Measurements from ENCODE around the gene FLVCR2.

Gene FLVCR2

DNA sequence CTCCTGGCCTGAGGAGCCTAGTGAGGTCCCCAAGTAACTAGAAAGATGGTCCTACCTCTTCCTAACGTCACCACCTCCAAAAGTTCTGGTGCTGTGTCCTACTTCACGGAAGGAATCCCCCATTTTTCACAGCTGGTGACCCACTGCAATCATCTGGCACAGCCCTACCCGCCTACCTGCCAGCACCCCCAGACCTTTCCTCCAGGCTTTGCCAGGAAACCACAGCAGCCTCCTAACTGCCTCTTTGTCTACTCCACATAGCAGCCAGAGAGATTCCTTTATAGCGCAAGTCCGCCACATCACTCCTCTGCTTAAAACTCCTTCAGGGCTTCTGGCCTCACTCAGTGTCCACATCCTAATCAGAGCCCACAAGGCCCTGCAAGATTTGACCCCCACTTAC is 13.4 kb upstream of the FLVCR2 start:
- H3K4me3 ChIP-seq (replicated peaks; ENCODE audit: low read depth, low read length), result no peak overlapping the region
- no peak for DNase-seq (ENCODE audit: extremely low read depth, insufficient read length)
- no peaks in the 10 kb centered on the region for H3K36me3 ChIP-seq (ENCODE audit: control insufficient read depth, insufficient read depth, low read length)
- TF ChIP-seq, protein P1, sequence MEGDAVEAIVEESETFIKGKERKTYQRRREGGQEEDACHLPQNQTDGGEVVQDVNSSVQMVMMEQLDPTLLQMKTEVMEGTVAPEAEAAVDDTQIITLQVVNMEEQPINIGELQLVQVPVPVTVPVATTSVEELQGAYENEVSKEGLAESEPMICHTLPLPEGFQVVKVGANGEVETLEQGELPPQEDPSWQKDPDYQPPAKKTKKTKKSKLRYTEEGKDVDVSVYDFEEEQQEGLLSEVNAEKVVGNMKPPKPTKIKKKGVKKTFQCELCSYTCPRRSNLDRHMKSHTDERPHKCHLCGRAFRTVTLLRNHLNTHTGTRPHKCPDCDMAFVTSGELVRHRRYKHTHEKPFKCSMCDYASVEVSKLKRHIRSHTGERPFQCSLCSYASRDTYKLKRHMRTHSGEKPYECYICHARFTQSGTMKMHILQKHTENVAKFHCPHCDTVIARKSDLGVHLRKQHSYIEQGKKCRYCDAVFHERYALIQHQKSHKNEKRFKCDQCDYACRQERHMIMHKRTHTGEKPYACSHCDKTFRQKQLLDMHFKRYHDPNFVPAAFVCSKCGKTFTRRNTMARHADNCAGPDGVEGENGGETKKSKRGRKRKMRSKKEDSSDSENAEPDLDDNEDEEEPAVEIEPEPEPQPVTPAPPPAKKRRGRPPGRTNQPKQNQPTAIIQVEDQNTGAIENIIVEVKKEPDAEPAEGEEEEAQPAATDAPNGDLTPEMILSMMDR (IDR thresholded peaks at IDR 0.05; ENCODE audit: insufficient read depth, low read length, poor library complexity, severe bottlenecking), result no peak
- H3K27me3 ChIP-seq (replicated peaks; ENCODE audit: control insufficient read depth, insufficient read depth, low read length), result no peaks in the 10 kb centered on the region

DNA sequence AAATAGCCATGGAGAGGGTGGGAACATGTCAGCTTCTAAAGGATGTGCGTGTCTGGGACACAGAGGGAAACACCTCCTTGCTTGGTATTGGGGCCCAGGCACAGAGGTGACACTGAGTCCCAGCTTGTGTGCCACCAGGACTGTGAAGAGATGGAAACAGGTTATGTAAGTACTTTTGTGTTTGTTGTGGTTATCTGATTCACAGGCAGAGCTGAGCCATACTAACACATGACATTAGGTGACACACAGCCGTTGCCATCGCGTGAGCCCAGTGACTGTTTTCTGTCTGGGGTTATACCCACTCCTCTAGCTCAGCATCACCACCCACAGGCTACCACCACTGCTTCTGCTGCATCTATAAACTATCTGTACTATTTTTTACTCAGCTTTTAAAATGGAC is 12.1 kb upstream of the FLVCR2 start:
- Histone ChIP-seq H3K27me3 (replicated peaks; ENCODE audit: control insufficient read depth, insufficient read depth, low read length) (no peaks in the 10 kb centered on the region), H3K36me3 (ENCODE audit: control insufficient read depth, insufficient read depth, low read length) (no peaks in the 10 kb centered on the region), H3K4me3 (replicated peaks; ENCODE audit: low read depth, low read length) (no peak overlapping the region)
- TF ChIP-seq, protein P1 (IDR thresholded peaks at IDR 0.05; ENCODE audit: insufficient read depth, low read length, poor library complexity, severe bottlenecking), result no peak
- DNase-seq (ENCODE audit: extremely low read depth, insufficient read length), result no peak

DNA sequence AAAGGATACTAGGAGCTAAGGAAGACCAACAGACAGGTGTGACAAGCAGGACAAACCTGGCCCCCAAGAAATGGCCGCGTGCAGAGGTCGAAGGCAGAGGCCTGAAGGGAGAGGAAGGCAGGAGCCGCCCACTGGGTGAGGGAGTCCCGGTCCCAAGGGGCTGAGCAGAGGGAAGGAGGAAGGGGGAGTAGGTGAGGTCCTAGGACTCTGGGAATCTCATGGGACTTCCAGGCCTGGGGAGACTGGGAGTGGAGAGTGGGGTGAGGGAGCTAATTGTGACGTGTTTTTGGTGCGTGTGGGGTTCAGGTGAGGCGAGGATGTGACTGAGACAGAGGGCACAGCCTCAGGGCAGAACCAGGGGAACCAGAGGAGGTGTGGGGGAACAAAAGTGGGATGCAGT is 11.7 kb upstream of the FLVCR2 start:
- no peaks in the 10 kb centered on the region for H3K36me3 ChIP-seq (ENCODE audit: control insufficient read depth, insufficient read depth, low read length)
- no peak overlapping the region for H3K4me3 ChIP-seq (replicated peaks; ENCODE audit: low read depth, low read length)
- TF ChIP-seq, protein P1 (IDR thresholded peaks at IDR 0.05; ENCODE audit: insufficient read depth, low read length, poor library complexity, severe bottlenecking), result no peak
- H3K27me3 ChIP-seq (replicated peaks; ENCODE audit: control insufficient read depth, insufficient read depth, low read length), result no peaks in the 10 kb centered on the region
- no peak for DNase-seq (ENCODE audit: extremely low read depth, insufficient read length)

DNA sequence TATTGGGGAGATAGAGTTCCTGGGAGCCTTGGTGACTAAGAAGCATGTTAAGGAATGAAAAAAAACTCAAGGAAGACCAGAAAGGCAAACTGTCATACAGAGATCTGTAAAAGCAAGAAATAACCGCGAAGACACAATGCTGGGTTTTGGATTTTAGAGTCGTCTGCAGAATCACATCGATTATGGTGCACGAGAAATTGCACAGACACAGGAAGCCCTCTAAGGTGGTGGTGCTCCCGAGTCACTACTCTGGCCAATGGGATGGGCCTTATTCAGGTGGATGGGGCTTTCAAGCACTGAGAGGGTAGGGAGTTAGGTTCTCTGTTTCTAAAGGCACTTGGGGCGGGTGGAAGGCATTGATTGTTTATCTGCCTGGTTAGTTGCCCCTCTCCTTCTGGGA is 10.3 kb upstream of the FLVCR2 start:
- Histone ChIP-seq H3K27me3 (replicated peaks; ENCODE audit: control insufficient read depth, insufficient read depth, low read length) (no peaks in the 10 kb centered on the region), H3K4me3 (replicated peaks; ENCODE audit: low read depth, low read length) (no peak overlapping the region), H3K36me3 (ENCODE audit: control insufficient read depth, insufficient read depth, low read length) (no peaks in the 10 kb centered on the region)
- TF ChIP-seq, protein P1 (IDR thresholded peaks at IDR 0.05; ENCODE audit: insufficient read depth, low read length, poor library complexity, severe bottlenecking), result no peak
- no peak for DNase-seq (ENCODE audit: extremely low read depth, insufficient read length)

DNA sequence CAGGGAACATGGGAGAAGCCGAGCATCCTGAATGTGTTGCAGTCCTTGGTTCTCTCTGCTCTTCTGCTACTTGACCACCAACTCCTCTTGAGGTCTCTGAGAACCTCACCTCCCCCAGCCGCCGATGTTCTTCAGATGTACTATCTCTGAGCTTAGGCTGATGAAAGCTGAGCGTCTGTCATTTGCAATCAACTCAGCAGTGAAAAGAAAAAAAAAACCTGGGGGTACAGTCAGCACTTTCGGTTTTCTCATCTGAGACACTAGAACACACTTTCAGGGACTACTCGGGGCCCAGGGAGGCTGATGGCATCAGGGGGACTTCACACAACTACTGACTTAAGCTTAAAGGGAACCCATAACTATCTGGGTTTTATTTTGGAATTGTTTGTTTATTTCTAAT is 9.6 kb upstream of the FLVCR2 start:
- no peak for DNase-seq (ENCODE audit: extremely low read depth, insufficient read length)
- TF ChIP-seq, protein P1 (IDR thresholded peaks at IDR 0.05; ENCODE audit: insufficient read depth, low read length, poor library complexity, severe bottlenecking), result no peak
- no peaks in the 10 kb centered on the region for H3K27me3 ChIP-seq (replicated peaks; ENCODE audit: control insufficient read depth, insufficient read depth, low read length)
- H3K36me3 ChIP-seq (ENCODE audit: control insufficient read depth, insufficient read depth, low read length), result no peaks in the 10 kb centered on the region
- no peak overlapping the region for H3K4me3 ChIP-seq (replicated peaks; ENCODE audit: low read depth, low read length)

DNA sequence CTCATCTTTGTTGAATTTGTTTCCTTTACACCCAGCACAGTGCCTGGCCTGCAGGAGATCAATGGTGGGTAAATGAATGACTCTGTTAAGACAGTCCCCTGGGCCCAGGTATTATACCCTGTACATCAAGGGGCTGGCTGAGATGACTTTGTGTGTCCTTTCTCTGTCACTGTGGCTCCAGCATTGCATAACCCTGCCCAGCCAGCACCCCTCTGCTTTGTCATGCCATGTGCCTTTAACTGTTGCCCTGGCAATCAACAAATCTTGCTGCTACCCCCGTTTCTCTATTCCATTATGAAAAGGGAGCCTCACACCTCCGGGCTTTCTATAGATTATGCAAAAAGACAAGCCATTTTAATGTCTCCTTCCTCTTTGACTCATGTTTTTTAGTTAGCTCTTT is 7.6 kb upstream of the FLVCR2 start:
- Histone ChIP-seq H3K27me3 (replicated peaks; ENCODE audit: control insufficient read depth, insufficient read depth, low read length) (no peaks in the 10 kb centered on the region), H3K4me3 (replicated peaks; ENCODE audit: low read depth, low read length) (no peak overlapping the region)
- no peak for DNase-seq (ENCODE audit: extremely low read depth, insufficient read length)

More for the DNA sequence above, 7.6 kb upstream of the FLVCR2 start:
- H3K36me3 ChIP-seq (ENCODE audit: control insufficient read depth, insufficient read depth, low read length), result no peaks in the 10 kb centered on the region
- TF ChIP-seq, protein P1 (IDR thresholded peaks at IDR 0.05; ENCODE audit: insufficient read depth, low read length, poor library complexity, severe bottlenecking), result no peak

All from GM06990 (cell line).